ENCODE data around the gene MAN2A2.

MAN2A2 gene

DNA sequence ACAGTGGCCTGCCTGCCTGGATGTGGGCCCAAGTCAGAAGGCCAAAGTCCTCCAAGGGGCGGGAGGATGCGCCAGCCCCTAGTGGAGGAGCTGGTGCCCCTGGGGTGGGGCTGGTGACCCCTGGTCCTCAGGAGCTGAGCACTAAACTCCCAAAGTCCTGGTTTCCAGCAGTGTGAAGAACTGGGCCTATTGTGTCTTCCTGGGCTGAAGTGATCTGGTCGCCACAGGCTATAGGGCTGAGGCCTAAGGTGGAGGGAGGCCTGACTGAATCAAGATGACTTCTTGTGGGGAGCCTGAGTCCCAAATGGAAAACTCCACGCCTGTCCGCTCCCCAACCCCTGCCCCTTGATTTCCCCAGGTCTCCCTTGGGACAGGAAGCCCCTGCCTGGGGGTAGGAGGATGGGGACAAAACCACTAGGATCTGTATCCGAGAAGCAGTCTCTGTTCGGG, 19.6 kb upstream of the MAN2A2 start:
- H2AFZ ChIP-seq (ENCODE audit: low read depth, low read length) = no peak overlapping the region
- H3K9me3 ChIP-seq (ENCODE audit: low read length) = no peaks in the 10 kb centered on the region
- H3K27me3 ChIP-seq (ENCODE audit: insufficient read depth, low read length) = no peaks in the 10 kb centered on the region
- no peak overlapping the region for H3K4me3 ChIP-seq (ENCODE audit: low read length)
- H3K36me3 ChIP-seq (ENCODE audit: insufficient read depth, low read length) = peaks cover 15% of the 10 kb centered on the region
- peaks cover 3% of the 10 kb centered on the region for H3K4me1 ChIP-seq (ENCODE audit: insufficient read depth, low read length)

DNA sequence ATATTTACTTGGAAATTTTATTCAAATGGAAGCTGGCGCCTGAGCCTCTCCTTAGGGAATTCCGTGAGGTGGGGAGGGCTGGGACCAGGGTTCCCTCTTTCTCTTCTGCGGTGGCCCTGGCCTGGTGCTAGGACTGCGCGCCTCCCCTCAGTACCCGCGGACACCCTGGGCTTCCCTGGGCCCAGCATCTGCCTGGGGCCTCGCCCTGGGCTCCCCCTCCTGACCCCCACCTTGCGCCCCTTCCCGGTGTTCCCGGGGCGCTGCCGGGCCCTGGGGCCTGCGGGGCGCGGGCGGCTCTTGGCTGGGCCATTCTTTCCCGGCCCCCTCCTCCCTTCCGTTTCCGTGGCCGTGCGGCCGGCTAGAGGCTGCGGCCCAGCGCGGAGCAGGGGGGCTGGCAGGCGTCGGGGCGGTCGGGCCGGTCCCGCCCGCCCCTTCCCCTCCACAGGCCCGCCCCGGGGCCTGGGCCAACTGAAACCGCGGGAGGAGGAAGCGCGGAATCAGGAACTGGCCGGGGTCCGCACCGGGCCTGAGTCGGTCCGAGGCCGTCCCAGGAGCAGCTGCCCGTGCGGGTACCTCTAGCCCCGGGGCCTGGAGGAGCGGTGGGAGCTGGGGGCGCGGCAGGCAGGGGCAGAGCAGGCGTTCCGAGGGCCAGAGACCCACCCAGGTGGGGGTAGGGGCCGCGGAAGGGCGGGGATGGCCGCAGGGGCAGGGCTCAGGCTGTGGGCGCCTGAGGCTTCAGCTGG, 19.0 kb upstream of the MAN2A2 start, which contains the start of gene FES:
FES (plus strand) TSS at position 529 of the 743 bp plus-strand sequence. CDS start 542 bp downstream, outside the sequence.
- Histone ChIP-seq H3K4me3 (ENCODE audit: low read length) (no peak within 1 kb of the TSS), H3K4me1 (ENCODE audit: insufficient read depth, low read length) (peaks cover 3% of the 10 kb centered on the region), H3K9me3 (ENCODE audit: low read length) (no peaks in the 10 kb centered on the region), H3K27me3 (ENCODE audit: insufficient read depth, low read length) (no peaks in the 10 kb centered on the region), H3K36me3 (ENCODE audit: insufficient read depth, low read length) (peaks cover 13% of the 10 kb centered on the region), H2AFZ (ENCODE audit: low read depth, low read length) (no peak within 1 kb of the TSS)

DNA sequence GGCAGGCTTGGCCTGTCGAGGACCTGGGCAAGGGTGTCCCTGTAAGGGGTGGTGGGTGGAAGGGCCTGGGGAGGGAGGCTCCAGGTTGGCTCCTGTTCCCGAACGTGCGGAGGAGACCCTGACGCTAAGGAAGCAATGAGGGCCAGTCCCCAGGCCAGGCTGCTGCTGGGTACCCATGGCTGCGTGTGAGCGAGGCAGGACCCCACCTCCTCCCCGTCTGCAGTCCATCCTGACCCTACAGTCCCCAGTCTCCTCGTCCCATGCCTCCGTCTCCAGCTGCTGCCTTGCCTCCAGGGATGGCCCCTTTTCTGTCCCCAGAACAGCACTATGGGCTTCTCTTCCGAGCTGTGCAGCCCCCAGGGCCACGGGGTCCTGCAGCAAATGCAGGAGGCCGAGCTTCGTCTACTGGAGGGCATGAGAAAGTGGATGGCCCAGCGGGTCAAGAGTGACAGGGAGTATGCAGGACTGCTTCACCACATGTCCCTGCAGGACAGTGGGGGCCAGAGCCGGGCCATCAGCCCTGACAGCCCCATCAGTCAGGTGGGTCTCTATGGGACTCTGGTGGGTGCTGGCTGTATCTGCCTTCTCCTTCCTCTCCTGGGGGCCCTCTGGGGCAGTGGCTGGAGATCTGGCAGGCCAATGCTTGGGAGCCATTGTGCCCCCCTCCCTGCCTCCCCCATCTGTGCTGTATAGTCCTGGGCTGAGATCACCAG, 18.2 kb upstream of the MAN2A2 start:
- H3K4me3 ChIP-seq (ENCODE audit: low read length) = no peak overlapping the region

DNA sequence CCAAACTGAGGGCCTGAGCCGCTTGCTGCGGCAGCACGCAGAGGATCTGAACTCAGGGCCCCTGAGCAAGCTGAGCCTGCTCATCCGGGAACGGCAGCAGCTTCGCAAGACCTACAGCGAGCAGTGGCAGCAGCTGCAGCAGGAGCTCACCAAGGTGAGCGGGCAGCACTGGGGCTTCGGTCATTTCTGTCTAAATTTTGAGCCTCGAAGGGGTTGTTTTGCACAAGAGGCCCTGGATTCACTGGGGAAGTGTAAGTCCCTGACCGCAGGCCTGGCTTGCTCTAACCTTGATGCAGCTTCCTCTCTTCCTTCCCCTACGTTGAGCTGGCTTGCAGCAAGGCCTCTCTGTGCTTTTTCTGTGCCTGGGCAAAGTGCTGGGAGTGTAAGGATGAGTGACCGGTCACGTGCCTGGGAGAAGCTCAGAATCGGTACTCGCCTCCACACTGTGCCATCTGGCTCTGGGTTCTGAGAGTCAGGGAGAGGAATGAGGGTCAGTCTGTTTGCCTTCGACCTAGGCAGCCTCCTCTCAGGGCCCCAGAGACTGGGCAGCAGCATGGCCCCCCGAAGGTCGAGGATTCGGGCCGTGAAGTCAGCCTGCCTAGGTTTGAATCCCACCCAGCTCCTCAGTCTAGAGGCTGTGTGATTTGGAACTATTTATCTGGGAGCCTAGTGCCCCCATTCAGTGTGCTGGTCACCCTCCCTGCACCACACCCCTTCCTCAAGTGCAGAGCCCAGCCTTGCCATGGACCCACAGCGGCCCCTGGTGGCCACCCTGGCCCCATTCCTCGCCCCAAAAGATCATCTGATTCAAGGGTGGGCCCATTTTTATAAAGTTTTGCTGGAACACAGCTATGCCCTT, 17.4 kb upstream of the MAN2A2 start:
- peaks cover 4% of the 10 kb centered on the region for H3K36me3 ChIP-seq (ENCODE audit: insufficient read depth, low read length)

More for the DNA sequence above, 18.2 kb upstream of the MAN2A2 start:
- no peaks in the 10 kb centered on the region for H3K27me3 ChIP-seq (ENCODE audit: insufficient read depth, low read length)
- H3K4me1 ChIP-seq (ENCODE audit: insufficient read depth, low read length) = peaks cover 3% of the 10 kb centered on the region
- no peaks in the 10 kb centered on the region for H3K9me3 ChIP-seq (ENCODE audit: low read length)
- H3K36me3 ChIP-seq (ENCODE audit: insufficient read depth, low read length) = peaks cover 7% of the 10 kb centered on the region
- no peak overlapping the region for H2AFZ ChIP-seq (ENCODE audit: low read depth, low read length)

DNA sequence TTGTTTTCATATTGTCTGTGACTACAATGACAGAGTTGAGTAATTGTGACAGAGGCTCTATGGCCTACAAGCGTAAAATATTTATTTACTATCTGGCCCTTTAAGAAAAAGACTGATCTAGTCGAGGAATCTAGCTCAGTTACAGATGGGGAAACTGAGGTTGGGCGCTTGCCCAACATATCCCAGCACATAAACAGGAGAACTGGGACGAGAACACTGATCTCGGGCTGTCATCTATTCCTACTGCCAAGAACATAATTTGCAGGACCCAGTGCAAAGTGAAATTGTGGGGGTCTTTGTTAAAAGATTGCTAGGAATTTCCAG, 16.8 kb upstream of the MAN2A2 start:
- Histone ChIP-seq H3K36me3 (ENCODE audit: insufficient read depth, low read length) (no peaks in the 10 kb centered on the region), H3K27me3 (ENCODE audit: insufficient read depth, low read length) (no peaks in the 10 kb centered on the region), H2AFZ (ENCODE audit: low read depth, low read length) (no peak overlapping the region), H3K4me3 (ENCODE audit: low read length) (no peak overlapping the region), H3K9me3 (ENCODE audit: low read length) (no peaks in the 10 kb centered on the region), H3K4me1 (ENCODE audit: insufficient read depth, low read length) (peaks cover 3% of the 10 kb centered on the region)

More for the DNA sequence above, 17.4 kb upstream of the MAN2A2 start:
- H3K4me1 ChIP-seq (ENCODE audit: insufficient read depth, low read length) = peaks cover 3% of the 10 kb centered on the region
- no peak overlapping the region for H3K4me3 ChIP-seq (ENCODE audit: low read length)
- no peaks in the 10 kb centered on the region for H3K9me3 ChIP-seq (ENCODE audit: low read length)
- H3K27me3 ChIP-seq (ENCODE audit: insufficient read depth, low read length) = no peaks in the 10 kb centered on the region
- H2AFZ ChIP-seq (ENCODE audit: low read depth, low read length) = no peak overlapping the region

DNA sequence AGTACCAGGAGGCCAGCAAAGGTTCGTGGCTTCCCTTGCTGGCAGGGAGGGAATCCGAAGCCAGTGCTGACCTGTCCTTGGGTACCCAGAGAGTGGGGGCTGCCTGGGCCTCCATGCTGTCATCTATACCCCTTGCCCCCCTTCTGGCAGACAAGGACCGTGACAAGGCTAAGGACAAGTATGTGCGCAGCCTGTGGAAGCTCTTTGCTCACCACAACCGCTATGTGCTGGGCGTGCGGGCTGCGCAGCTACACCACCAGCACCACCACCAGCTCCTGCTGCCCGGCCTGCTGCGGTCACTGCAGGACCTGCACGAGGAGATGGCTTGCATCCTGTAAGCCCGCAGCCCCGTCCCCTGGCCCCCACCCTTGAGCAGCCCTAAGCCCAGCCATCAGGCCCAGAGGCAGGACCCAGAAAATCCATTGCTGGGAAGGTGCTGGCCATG, 16.0 kb upstream of the MAN2A2 start:
- Histone ChIP-seq H3K36me3 (ENCODE audit: insufficient read depth, low read length) (no peaks in the 10 kb centered on the region), H3K4me1 (ENCODE audit: insufficient read depth, low read length) (peaks cover 3% of the 10 kb centered on the region), H2AFZ (ENCODE audit: low read depth, low read length) (no peak overlapping the region), H3K9me3 (ENCODE audit: low read length) (no peaks in the 10 kb centered on the region), H3K27me3 (ENCODE audit: insufficient read depth, low read length) (no peaks in the 10 kb centered on the region), H3K4me3 (ENCODE audit: low read length) (no peak overlapping the region)

DNA sequence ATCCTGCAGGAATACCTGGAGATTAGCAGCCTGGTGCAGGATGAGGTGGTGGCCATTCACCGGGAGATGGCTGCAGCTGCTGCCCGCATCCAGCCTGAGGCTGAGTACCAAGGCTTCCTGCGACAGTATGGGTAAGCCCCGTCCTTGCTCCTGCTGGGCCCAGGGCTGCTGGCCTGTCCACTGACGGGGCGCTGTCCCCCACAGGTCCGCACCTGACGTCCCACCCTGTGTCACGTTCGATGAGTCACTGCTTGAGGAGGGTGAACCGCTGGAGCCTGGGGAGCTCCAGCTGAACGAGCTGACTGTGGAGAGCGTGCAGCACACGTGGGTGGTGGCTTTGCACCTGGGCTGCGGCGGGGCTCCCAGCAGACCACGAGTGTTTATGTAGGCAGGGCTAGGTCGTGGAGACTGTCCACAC, 13.8 kb upstream of the MAN2A2 start:
- H3K36me3 ChIP-seq (ENCODE audit: insufficient read depth, low read length) = no peaks in the 10 kb centered on the region
- no peak overlapping the region for H3K4me3 ChIP-seq (ENCODE audit: low read length)
- no peak overlapping the region for H2AFZ ChIP-seq (ENCODE audit: low read depth, low read length)
- no peaks in the 10 kb centered on the region for H3K9me3 ChIP-seq (ENCODE audit: low read length)
- H3K27me3 ChIP-seq (ENCODE audit: insufficient read depth, low read length) = no peaks in the 10 kb centered on the region
- peaks cover 3% of the 10 kb centered on the region for H3K4me1 ChIP-seq (ENCODE audit: insufficient read depth, low read length)

DNA sequence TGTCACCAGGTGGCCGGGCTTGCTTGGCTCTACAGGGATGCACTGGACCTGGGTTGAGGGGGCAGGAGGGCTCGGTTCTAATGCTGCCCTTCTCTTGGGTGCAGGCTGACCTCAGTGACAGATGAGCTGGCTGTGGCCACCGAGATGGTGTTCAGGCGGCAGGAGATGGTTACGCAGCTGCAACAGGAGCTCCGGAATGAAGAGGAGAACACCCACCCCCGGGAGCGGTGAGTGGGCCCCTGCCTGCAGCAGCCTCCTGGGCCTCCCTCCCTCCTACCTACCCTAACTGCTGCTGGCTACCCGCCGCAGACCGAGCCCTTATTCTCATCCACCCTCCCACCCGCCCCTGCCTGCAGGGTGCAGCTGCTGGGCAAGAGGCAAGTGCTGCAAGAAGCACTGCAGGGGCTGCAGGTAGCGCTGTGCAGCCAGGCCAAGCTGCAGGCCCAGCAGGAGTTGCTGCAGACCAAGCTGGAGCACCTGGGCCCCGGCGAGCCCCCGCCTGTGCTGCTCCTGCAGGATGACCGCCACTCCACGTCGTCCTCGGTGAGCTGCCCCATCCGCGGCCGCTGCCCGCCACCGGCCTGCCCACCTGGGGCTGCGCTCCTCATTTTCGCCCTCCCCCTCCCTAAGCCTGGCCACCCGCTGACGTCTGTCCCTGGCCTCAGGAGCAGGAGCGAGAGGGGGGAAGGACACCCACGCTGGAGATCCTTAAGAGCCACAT, 13.2 kb upstream of the MAN2A2 start:
- Histone ChIP-seq H3K4me3 (ENCODE audit: low read length) (no peak overlapping the region), H2AFZ (ENCODE audit: low read depth, low read length) (no peak overlapping the region)

DNA sequence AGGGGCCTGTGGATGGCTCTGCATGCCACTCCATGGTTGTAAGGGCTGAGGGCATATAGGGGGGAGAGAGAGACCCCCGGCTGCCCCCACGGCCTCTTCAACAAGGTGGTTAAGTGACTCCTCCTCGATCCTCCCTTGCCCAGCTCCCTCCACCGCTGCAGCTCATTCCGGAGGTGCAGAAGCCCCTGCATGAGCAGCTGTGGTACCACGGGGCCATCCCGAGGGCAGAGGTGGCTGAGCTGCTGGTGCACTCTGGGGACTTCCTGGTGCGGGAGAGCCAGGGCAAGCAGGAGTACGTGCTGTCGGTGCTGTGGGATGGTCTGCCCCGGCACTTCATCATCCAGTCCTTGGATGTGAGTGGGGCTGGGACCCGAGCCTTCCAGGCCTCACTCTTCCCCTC, 12.3 kb upstream of the MAN2A2 start:
- H3K9me3 ChIP-seq (ENCODE audit: low read length) = no peaks in the 10 kb centered on the region
- H3K36me3 ChIP-seq (ENCODE audit: insufficient read depth, low read length) = no peaks in the 10 kb centered on the region
- no peak overlapping the region for H2AFZ ChIP-seq (ENCODE audit: low read depth, low read length)
- no peaks in the 10 kb centered on the region for H3K27me3 ChIP-seq (ENCODE audit: insufficient read depth, low read length)
- peaks cover under 1% of the 10 kb centered on the region for H3K4me1 ChIP-seq (ENCODE audit: insufficient read depth, low read length)
- no peak overlapping the region for H3K4me3 ChIP-seq (ENCODE audit: low read length)

More for the DNA sequence above, 13.2 kb upstream of the MAN2A2 start:
- Histone ChIP-seq H3K27me3 (ENCODE audit: insufficient read depth, low read length) (no peaks in the 10 kb centered on the region), H3K9me3 (ENCODE audit: low read length) (no peaks in the 10 kb centered on the region), H3K4me1 (ENCODE audit: insufficient read depth, low read length) (peaks cover 3% of the 10 kb centered on the region), H3K36me3 (ENCODE audit: insufficient read depth, low read length) (no peaks in the 10 kb centered on the region)

DNA sequence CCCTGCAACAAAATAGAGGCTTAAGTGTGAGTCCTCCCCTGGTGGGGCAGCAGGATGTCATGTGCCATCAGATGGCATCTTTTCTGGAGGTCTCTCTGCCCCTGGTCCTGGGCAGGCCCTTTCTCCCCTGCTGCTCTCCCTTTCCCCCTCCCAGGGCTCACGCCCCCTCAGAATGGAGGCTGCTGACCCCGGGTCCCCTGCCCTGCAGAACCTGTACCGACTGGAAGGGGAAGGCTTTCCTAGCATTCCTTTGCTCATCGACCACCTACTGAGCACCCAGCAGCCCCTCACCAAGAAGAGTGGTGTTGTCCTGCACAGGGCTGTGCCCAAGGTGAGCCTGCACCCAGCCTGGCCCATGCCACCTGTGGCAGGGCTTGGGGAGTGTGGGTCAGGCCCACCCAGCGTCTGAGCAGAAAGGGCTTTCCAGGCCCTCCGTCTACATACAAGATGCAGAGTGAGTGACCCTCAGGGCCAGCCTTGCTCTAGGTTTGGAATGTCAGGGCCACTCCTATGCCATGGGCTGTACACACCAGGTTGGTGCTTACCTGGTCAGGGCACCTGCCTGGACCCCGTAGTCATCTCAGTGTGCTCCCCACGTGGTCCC, 11.7 kb upstream of the MAN2A2 start:
- Histone ChIP-seq H3K27me3 (ENCODE audit: insufficient read depth, low read length) (no peaks in the 10 kb centered on the region), H3K4me3 (ENCODE audit: low read length) (no peak overlapping the region), H3K4me1 (ENCODE audit: insufficient read depth, low read length) (no peaks in the 10 kb centered on the region), H3K9me3 (ENCODE audit: low read length) (no peaks in the 10 kb centered on the region), H3K36me3 (ENCODE audit: insufficient read depth, low read length) (no peaks in the 10 kb centered on the region), H2AFZ (ENCODE audit: low read depth, low read length) (no peak overlapping the region)

DNA sequence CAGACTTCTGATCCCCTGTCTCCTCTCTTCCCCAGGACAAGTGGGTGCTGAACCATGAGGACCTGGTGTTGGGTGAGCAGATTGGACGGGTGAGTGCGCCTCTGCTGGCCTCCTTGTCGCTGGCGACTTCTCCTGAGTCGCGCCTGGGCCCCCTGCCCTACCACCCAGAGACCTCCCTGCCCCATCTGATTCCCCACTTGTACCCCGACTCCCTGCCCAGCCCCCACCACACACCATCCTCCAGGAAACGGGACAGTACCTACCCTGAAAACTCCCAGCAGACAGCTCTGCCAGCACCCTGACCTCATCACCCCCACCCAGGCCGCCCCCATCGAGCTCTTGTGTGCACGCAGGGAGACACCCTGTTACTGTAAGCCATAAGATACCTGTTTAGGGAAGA, 11.1 kb upstream of the MAN2A2 start:
- no peak overlapping the region for H2AFZ ChIP-seq (ENCODE audit: low read depth, low read length)
- H3K27me3 ChIP-seq (ENCODE audit: insufficient read depth, low read length) = no peaks in the 10 kb centered on the region
- H3K9me3 ChIP-seq (ENCODE audit: low read length) = no peaks in the 10 kb centered on the region
- H3K36me3 ChIP-seq (ENCODE audit: insufficient read depth, low read length) = no peaks in the 10 kb centered on the region
- no peaks in the 10 kb centered on the region for H3K4me1 ChIP-seq (ENCODE audit: insufficient read depth, low read length)
- H3K4me3 ChIP-seq (ENCODE audit: low read length) = no peak overlapping the region

DNA sequence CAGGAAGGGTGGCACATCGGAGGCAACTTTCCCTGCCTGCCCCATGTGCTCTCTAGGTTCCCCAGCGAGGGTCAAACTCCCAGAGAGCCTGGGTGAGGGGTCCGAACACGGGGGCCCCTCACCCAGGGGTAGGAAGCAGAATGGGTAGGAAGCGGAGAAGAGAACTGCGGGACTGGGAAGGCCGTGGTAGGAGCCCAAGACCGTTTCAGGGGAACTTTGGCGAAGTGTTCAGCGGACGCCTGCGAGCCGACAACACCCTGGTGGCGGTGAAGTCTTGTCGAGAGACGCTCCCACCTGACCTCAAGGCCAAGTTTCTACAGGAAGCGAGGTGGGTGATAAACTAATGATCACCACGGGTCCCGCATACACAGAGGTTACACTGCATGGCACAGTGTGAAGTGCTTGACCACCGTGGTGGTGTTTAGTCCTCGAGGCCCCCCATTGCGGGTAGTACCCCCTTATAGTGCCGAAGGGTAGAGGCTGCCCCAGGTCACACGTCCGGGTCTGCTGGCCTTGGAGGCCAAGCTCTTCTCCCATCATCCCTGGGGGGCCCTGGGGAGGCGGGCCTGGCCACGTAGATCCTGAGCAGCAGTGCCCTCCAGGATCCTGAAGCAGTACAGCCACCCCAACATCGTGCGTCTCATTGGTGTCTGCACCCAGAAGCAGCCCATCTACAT, 10.5 kb upstream of the MAN2A2 start:
- Histone ChIP-seq H3K4me1 (ENCODE audit: insufficient read depth, low read length) (no peaks in the 10 kb centered on the region), H3K36me3 (ENCODE audit: insufficient read depth, low read length) (no peaks in the 10 kb centered on the region), H3K4me3 (ENCODE audit: low read length) (no peak overlapping the region), H2AFZ (ENCODE audit: low read depth, low read length) (no peak overlapping the region), H3K9me3 (ENCODE audit: low read length) (no peaks in the 10 kb centered on the region), H3K27me3 (ENCODE audit: insufficient read depth, low read length) (no peaks in the 10 kb centered on the region)
